Fibroblast of lung (primary cell): ENCODE measurements around the gene NCK2. TPM values are rescaled to one million over a fixed set of nuclear protein-coding genes. Genes with fewer than 3 reads are reported as not detected.

Experiments
- DNase-seq, 2 donors: peaks; one replicate each; pipeline versions ENCODE4 v3.0.0 to v3.0.0-alpha.2; 2010; ENCODE audit warnings: low read depth in 2 of 2
- H2AFZ ChIP-seq: 2 replicates; pipeline ENCODE4 v1.5.1; 2012; ENCODE audit warnings: low read length, control low read depth, inconsistent platforms
- H3K27ac ChIP-seq: 2 replicates; pipeline ENCODE4 v1.5.1; 2011; ENCODE audit warnings: low read length, control low read depth; ENCODE audit not compliant: insufficient read depth
- H3K27me3 ChIP-seq: 2 replicates; pipeline ENCODE4 v1.5.1; 2011; ENCODE audit warnings: mild to moderate bottlenecking, low read length; ENCODE audit not compliant: control insufficient read depth, insufficient read depth
- H3K36me3 ChIP-seq: 2 replicates; pipeline ENCODE4 v1.5.1; 2011; ENCODE audit warnings: low read length; ENCODE audit not compliant: control insufficient read depth, insufficient read depth
- H3K4me1 ChIP-seq: 2 replicates; pipeline ENCODE4 v1.5.1; 2011; ENCODE audit warnings: low read length; ENCODE audit not compliant: control insufficient read depth, insufficient read depth; ENCODE audit errors: extremely low read depth
- H3K4me2 ChIP-seq: 2 replicates; pipeline ENCODE4 v1.5.1; 2011; ENCODE audit warnings: low read length, control low read depth; ENCODE audit not compliant: insufficient read depth; ENCODE audit errors: extremely low read depth
- H3K4me3 ChIP-seq, 4 experiments: fragments of 200-600 bp in 1 of 4; sonication (generic) in 1 of 4; replicated peaks in 1 of 4; 2 replicates each; pipeline ENCODE4 v1.5.1; 2011 to 2016; ENCODE audit warnings: low read length in 4 of 4, low read depth in 3 of 4, mild to moderate bottlenecking in 3 of 4, control low read depth in 2 of 4, inconsistent platforms in 1 of 4, mixed read lengths in 1 of 4; ENCODE audit not compliant: insufficient read depth in 1 of 4; ENCODE audit errors: control extremely low read depth in 1 of 4
- H3K79me2 ChIP-seq: 2 replicates; pipeline ENCODE4 v1.5.1; 2012; ENCODE audit warnings: mild to moderate bottlenecking, low read length, inconsistent platforms; ENCODE audit not compliant: control insufficient read depth, insufficient read depth
- H3K9ac ChIP-seq: 2 replicates; pipeline ENCODE4 v1.5.1; 2011; ENCODE audit warnings: mild to moderate bottlenecking, low read length, control low read depth; ENCODE audit not compliant: insufficient read depth
- H3K9me3 ChIP-seq: 2 replicates; pipeline ENCODE4 v1.5.1; 2012; ENCODE audit warnings: low read depth, low read length; ENCODE audit not compliant: control insufficient read depth, insufficient read depth
- H4K20me1 ChIP-seq: 2 replicates; pipeline ENCODE4 v1.5.1; 2011; ENCODE audit warnings: low read length; ENCODE audit not compliant: control insufficient read depth, insufficient read depth; ENCODE audit errors: extremely low read depth
- CTCF ChIP-seq, 2 donors: IDR thresholded peaks in 1 of 2; conservative IDR thresholded peaks in 1 of 2; 1 replicate in 1 of 2; 2 replicates in 1 of 2; pipeline ENCODE4 v1.5.1; 2011 to 2012; ENCODE audit warnings: low read length in 2 of 2, control low read depth in 1 of 2, inconsistent platforms in 1 of 2, low read depth in 1 of 2, mild to moderate bottlenecking in 1 of 2
- EZH2 ChIP-seq: IDR thresholded peaks from 2 replicates; pipeline ENCODE4 v1.5.1; 2012; ENCODE audit warnings: low read length, control low read depth, mild to moderate bottlenecking; ENCODE audit errors: missing control alignments
- polyA plus RNA-seq, 2 donors: library from polyadenylated mRNA; depleted of rRNA in 1 of 2; stranded (reverse) in 1 of 2; unstranded in 1 of 2; fragments of >200 nt; gene quantifications; 2 replicates each; pipeline ENCODE4 v1.2.1, GENCODE V29; 2011 to 2012; ENCODE audit warnings: missing spikeins in 1 of 2
- total RNA-seq: library from RNA; depleted of rRNA; stranded (reverse); fragments of >200 nt; gene quantifications from 2 replicates; pipeline ENCODE4 v1.2.1, GENCODE V29; 2014

The NCK2 gene
- total and polyA plus RNA-seq, 2 donors (not counting 1 experiment from before 2014, with no cell fraction given), result 25.4 to 51.3 TPM

- no peak overlapping the region for H2AFZ ChIP-seq
- H3K27me3 ChIP-seq, result no peaks in the 10 kb centered on the region
- H3K4me1 ChIP-seq, result peaks cover 30% of the 10 kb centered on the region
- no peak overlapping the region for H3K4me3 ChIP-seq
- H3K9me3 ChIP-seq, result no peaks in the 10 kb centered on the region
- TF ChIP-seq CTCF (conservative IDR thresholded peaks at IDR 0.05 in 1 of 2, IDR thresholded peaks at IDR 0.05 in 1 of 2; ENCODE audit: low read depth in 1 of 2, low read length in 2 of 2) (no peak), EZH2 (no peak)
- no peaks in the 10 kb centered on the region for H4K20me1 ChIP-seq
- H3K4me2 ChIP-seq, result no peak overlapping the region
- peaks cover 2% of the 10 kb centered on the region for H3K79me2 ChIP-seq
- no peaks in the 10 kb centered on the region for H3K36me3 ChIP-seq
- no peak for DNase-seq
- no peak overlapping the region for H3K27ac ChIP-seq
- H3K9ac ChIP-seq, result no peak overlapping the region
Measured at GRCh38 chr2:105783972-105784371, 39.3 kb downstream of the NCK2 start.

DNA sequence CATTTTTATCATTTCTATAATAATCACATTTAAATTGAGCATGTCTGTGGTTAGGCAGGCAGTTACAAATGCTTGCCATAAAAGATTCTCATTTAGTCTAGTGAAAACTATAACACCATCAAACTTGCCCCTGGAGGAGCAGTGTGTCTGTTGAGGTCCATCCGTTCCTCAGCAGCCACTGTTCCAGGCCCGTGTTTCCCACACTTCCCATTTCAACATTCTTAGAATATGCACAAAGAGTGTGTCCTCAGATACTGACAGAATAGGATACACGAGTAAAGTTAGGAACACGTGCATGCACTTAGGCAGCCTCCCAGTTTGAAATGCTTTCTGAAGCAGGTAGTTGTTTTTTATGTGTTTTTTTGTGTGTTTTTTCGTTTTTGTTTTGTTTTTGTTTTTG lies 39.9 kb downstream of the NCK2 start:
- no peak for DNase-seq
- Histone ChIP-seq H3K27ac (no peak overlapping the region), H3K9me3 (no peaks in the 10 kb centered on the region), H3K4me1 (peaks cover 31% of the 10 kb centered on the region), H3K4me2 (no peak overlapping the region), H3K4me3 (no peak overlapping the region), H3K9ac (no peak overlapping the region), H2AFZ (no peak overlapping the region), H3K27me3 (no peaks in the 10 kb centered on the region), H3K36me3 (no peaks in the 10 kb centered on the region), H3K79me2 (peaks cover 2% of the 10 kb centered on the region), H4K20me1 (no peaks in the 10 kb centered on the region)
- TF ChIP-seq CTCF (conservative IDR thresholded peaks at IDR 0.05 in 1 of 2, IDR thresholded peaks at IDR 0.05 in 1 of 2; ENCODE audit: low read depth in 1 of 2, low read length in 2 of 2) (no peak), EZH2 (no peak)

DNA sequence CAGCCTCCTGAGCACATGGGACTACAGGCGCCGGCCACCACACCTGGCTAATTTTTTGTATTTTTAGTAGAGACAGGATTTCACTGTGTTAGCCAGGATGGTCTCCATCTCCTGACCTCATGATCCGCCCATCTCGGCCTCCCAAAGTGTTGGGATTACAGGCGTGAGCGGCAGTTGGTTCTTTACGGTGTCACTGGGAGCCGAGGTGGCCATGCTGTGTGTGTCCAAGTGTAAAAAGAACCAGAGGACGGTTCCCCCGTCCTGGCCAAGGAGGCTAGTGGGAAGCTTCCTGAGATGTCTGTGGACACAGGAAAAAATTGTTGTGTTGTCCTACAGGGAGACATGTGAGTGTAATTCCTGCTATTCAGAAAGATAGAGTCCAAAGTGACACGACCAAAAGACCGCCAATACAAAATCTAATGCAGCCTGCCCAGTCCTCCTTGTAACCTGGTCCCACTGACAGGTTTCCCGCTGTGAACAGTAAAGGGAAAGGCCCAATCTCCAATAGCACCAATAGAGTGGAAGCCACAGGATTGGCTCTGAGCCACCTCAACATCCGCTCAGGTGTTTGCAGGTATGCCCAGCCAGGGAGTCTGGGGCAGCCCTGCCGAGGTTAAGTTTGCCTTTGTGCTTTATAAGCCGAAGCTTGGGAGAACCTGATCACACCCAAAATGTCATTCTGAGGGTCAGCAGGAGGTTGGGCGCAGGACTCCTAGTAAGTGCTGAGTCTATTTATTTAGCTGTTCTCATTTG lies 40.6 kb downstream of the NCK2 start:
- H3K36me3 ChIP-seq, result no peaks in the 10 kb centered on the region
- no peaks in the 10 kb centered on the region for H3K27me3 ChIP-seq
- H3K79me2 ChIP-seq, result peaks cover 2% of the 10 kb centered on the region
- H3K9ac ChIP-seq, result no peak overlapping the region
- no peak overlapping the region for H3K27ac ChIP-seq
- TF ChIP-seq CTCF (conservative IDR thresholded peaks at IDR 0.05 in 1 of 2, IDR thresholded peaks at IDR 0.05 in 1 of 2; ENCODE audit: low read depth in 1 of 2, low read length in 2 of 2) (no peak), EZH2 (no peak)
- no peak overlapping the region for H3K4me3 ChIP-seq
- DNase-seq, result no peak
- no peaks in the 10 kb centered on the region for H4K20me1 ChIP-seq
- H2AFZ ChIP-seq, result no peak overlapping the region
- H3K4me2 ChIP-seq, result no peak overlapping the region
- peaks cover 35% of the 10 kb centered on the region for H3K4me1 ChIP-seq
- no peaks in the 10 kb centered on the region for H3K9me3 ChIP-seq
